ENCODE measurements around the gene TRIM2.

TRIM2 gene

GRCh38 chr4:153224474-153224873, 20.2 kb downstream of the TRIM2 start:
- no peak for DNase-seq (ENCODE audit: low read depth in 1 of 2, low spot score in 1 of 2)

GRCh38 chr4:153227469-153228075, 23.3 kb downstream of the TRIM2 start:
- no peak overlapping the region for H3K4me3 ChIP-seq (replicated peaks; ENCODE audit: insufficient read depth, low read length)
- H3K27ac ChIP-seq (replicated peaks) = no peak overlapping the region
- H3K27me3 ChIP-seq (ENCODE audit: insufficient read depth, poor library complexity, severe bottlenecking) = peaks cover 3% of the 10 kb centered on the region
- no peak for DNase-seq (ENCODE audit: low read depth in 1 of 2, low spot score in 1 of 2)
- no peak for TF ChIP-seq CTCF (IDR thresholded peaks at IDR 0.05; ENCODE audit: insufficient read depth, low read length)
- TF ChIP-seq REST (IDR thresholded peaks at IDR 0.05; ENCODE audit: insufficient replicate concordance, low read depth) = no peak
- no peak for TF ChIP-seq POLR2AphosphoS5 (IDR thresholded peaks at IDR 0.05; ENCODE audit: low read depth)
- TF ChIP-seq SPI1 (IDR thresholded peaks at IDR 0.05; ENCODE audit: borderline replicate concordance, low read depth) = no peak
- TF ChIP-seq GABPA (IDR thresholded peaks at IDR 0.05; ENCODE audit: low read depth) = no peak

More at GRCh38 chr4:153224474-153224873, 20.2 kb downstream of the TRIM2 start:
- Histone ChIP-seq H3K27ac (replicated peaks) (no peak overlapping the region), H3K27me3 (ENCODE audit: insufficient read depth, poor library complexity, severe bottlenecking) (peaks cover 2% of the 10 kb centered on the region), H3K4me3 (replicated peaks; ENCODE audit: insufficient read depth, low read length) (no peak overlapping the region)
- TF ChIP-seq REST (IDR thresholded peaks at IDR 0.05; ENCODE audit: insufficient replicate concordance, low read depth) (no peak), GABPA (IDR thresholded peaks at IDR 0.05; ENCODE audit: low read depth) (no peak), CTCF (IDR thresholded peaks at IDR 0.05; ENCODE audit: insufficient read depth, low read length) (no peak), POLR2AphosphoS5 (IDR thresholded peaks at IDR 0.05; ENCODE audit: low read depth) (no peak), SPI1 (IDR thresholded peaks at IDR 0.05; ENCODE audit: borderline replicate concordance, low read depth) (no peak)

GRCh38 chr4:153228512-153229140, 24.4 kb downstream of the TRIM2 start:
- no peak for TF ChIP-seq CTCF (IDR thresholded peaks at IDR 0.05; ENCODE audit: insufficient read depth, low read length)
- TF ChIP-seq REST (IDR thresholded peaks at IDR 0.05; ENCODE audit: insufficient replicate concordance, low read depth) = no peak
- TF ChIP-seq POLR2AphosphoS5 (IDR thresholded peaks at IDR 0.05; ENCODE audit: low read depth) = no peak
- no peak for TF ChIP-seq GABPA (IDR thresholded peaks at IDR 0.05; ENCODE audit: low read depth)
- DNase-seq (ENCODE audit: low read depth in 1 of 2, low spot score in 1 of 2) = no peak
- H3K4me3 ChIP-seq (replicated peaks; ENCODE audit: insufficient read depth, low read length) = no peak overlapping the region
- H3K27ac ChIP-seq (replicated peaks) = no peak overlapping the region
- peaks cover 3% of the 10 kb centered on the region for H3K27me3 ChIP-seq (ENCODE audit: insufficient read depth, poor library complexity, severe bottlenecking)

All from HL-60 (cell line).